Measurements from ENCODE around the gene CCDC6.
A peak's percentile ranks its signal among the peaks of the same experiment; 100 is the strongest.

Gene CCDC6

GRCh38 chr10:59770689-59771088 lies 135.7 kb downstream of the CCDC6 start:
- H3K4me1 Mint-ChIP-seq = no peaks in the 10 kb centered on the region
- no peak for DNase-seq
- H3K4me3 Mint-ChIP-seq = no peak overlapping the region
- H3K27me3 Mint-ChIP-seq (ENCODE audit: low read depth, poor library complexity) = peaks cover 4% of the 10 kb centered on the region
- peaks cover 45% of the 10 kb centered on the region for H3K9me3 Mint-ChIP-seq
- no peak overlapping the region for H3K27ac Mint-ChIP-seq
- TF ChIP-seq, protein P1, sequence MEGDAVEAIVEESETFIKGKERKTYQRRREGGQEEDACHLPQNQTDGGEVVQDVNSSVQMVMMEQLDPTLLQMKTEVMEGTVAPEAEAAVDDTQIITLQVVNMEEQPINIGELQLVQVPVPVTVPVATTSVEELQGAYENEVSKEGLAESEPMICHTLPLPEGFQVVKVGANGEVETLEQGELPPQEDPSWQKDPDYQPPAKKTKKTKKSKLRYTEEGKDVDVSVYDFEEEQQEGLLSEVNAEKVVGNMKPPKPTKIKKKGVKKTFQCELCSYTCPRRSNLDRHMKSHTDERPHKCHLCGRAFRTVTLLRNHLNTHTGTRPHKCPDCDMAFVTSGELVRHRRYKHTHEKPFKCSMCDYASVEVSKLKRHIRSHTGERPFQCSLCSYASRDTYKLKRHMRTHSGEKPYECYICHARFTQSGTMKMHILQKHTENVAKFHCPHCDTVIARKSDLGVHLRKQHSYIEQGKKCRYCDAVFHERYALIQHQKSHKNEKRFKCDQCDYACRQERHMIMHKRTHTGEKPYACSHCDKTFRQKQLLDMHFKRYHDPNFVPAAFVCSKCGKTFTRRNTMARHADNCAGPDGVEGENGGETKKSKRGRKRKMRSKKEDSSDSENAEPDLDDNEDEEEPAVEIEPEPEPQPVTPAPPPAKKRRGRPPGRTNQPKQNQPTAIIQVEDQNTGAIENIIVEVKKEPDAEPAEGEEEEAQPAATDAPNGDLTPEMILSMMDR (IDR thresholded peaks at IDR 0.05) = no peak
- H3K36me3 Mint-ChIP-seq (ENCODE audit: low read depth) = peaks cover 5% of the 10 kb centered on the region

DNA sequence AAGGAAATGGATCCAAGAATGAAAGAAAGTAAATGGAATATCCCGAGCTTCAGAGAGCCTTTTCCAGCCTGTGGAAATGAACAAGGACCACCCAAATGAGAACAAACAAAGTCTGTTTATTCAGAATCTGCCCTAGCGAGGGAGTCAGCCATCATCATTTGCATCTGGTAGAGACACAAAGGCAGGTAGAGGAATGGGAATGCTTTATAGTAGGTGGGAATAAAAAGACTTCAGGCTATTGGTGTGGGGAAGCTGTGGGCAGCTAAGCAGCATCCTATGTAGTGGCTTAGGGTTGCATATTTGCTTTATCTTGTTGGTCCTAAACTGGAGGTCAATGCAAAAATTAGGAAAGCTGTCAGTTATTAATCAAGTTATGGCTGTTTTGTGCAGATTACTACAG lies 143.9 kb downstream of the CCDC6 start:
- H3K27me3 Mint-ChIP-seq (ENCODE audit: low read depth, poor library complexity) = peaks cover 5% of the 10 kb centered on the region
- TF ChIP-seq, protein P1 (IDR thresholded peaks at IDR 0.05) = no peak
- peaks cover 5% of the 10 kb centered on the region for H3K9me3 Mint-ChIP-seq
- H3K36me3 Mint-ChIP-seq (ENCODE audit: low read depth) = no peaks in the 10 kb centered on the region
- H3K27ac Mint-ChIP-seq = no peak overlapping the region
- DNase-seq = no peak
- H3K4me3 Mint-ChIP-seq = no peak overlapping the region
- H3K4me1 Mint-ChIP-seq = no peaks in the 10 kb centered on the region

DNA sequence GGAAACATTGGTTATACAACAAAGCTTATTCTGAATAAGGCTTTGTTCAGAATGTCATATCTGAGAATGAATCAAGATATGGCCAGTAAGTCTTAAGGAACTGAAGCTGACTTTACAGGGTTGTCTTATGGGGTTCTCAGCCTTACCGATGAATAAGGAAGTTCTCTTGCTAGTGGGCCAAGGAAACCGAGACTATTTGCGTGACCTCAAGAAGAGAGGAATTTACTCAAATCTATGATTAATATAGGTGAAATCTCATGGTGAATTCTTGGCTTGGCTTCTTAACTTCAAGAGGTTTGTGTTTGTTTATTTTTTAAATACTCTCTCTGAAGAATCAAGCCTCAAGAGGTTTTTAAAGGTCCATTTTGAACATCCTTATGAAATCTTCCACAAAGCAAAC lies 148.4 kb downstream of the CCDC6 start:
- peaks cover 5% of the 10 kb centered on the region for H3K9me3 Mint-ChIP-seq
- DNase-seq = no peak
- H3K27me3 Mint-ChIP-seq (ENCODE audit: low read depth, poor library complexity) = peaks cover 2% of the 10 kb centered on the region
- no peak overlapping the region for H3K27ac Mint-ChIP-seq
- TF ChIP-seq, protein P1 (IDR thresholded peaks at IDR 0.05) = no peak
- no peaks in the 10 kb centered on the region for H3K36me3 Mint-ChIP-seq (ENCODE audit: low read depth)
- H3K4me1 Mint-ChIP-seq = peaks cover 4% of the 10 kb centered on the region
- no peak overlapping the region for H3K4me3 Mint-ChIP-seq

DNA sequence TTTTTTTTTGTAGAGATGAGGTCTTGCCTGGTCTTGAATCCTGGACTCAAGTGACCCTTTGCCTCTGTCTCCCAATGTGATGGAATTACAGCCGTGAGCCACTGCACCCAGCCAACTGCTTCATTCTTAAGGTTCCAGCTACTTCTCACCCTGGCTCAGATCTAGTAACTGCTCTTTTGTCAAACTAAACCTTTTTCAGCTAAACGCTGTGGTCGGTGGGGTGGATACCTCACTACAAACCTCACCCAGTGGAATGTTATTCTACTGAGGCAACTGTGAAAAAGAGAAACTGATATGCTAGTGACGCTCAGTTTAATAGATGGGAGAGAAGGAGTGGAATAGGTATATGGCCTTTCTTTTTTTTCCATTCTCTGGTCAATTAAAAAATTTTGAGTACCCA lies 151.4 kb downstream of the CCDC6 start:
- TF ChIP-seq, protein P1 (IDR thresholded peaks at IDR 0.05) = no peak
- Mint-ChIP-seq H3K4me1 (peaks cover 4% of the 10 kb centered on the region), H3K4me3 (no peak overlapping the region), H3K36me3 (ENCODE audit: low read depth) (no peaks in the 10 kb centered on the region), H3K27me3 (ENCODE audit: low read depth, poor library complexity) (peaks cover 17% of the 10 kb centered on the region), H3K27ac (peak overlapping the region; percentile 62), H3K9me3 (no peaks in the 10 kb centered on the region)
- no peak for DNase-seq

GRCh38 chr10:59753267-59753666 lies 153.1 kb downstream of the CCDC6 start, which contains the start of gene MRLN:
Gene MRLN, minus strand, starts transcription at chr10:59753455.
- H3K36me3 Mint-ChIP-seq (ENCODE audit: low read depth) = no peaks in the 10 kb centered on the region
- no peak for DNase-seq
- H3K27me3 Mint-ChIP-seq (ENCODE audit: low read depth, poor library complexity) = peaks cover 14% of the 10 kb centered on the region
- H3K27ac Mint-ChIP-seq = no peak within 1 kb of the TSS
- TF ChIP-seq, protein P1 (IDR thresholded peaks at IDR 0.05) = no peak
- no peak within 1 kb of the TSS for H3K4me3 Mint-ChIP-seq
- peaks cover 9% of the 10 kb centered on the region for H3K4me1 Mint-ChIP-seq
- no peaks in the 10 kb centered on the region for H3K9me3 Mint-ChIP-seq

DNA sequence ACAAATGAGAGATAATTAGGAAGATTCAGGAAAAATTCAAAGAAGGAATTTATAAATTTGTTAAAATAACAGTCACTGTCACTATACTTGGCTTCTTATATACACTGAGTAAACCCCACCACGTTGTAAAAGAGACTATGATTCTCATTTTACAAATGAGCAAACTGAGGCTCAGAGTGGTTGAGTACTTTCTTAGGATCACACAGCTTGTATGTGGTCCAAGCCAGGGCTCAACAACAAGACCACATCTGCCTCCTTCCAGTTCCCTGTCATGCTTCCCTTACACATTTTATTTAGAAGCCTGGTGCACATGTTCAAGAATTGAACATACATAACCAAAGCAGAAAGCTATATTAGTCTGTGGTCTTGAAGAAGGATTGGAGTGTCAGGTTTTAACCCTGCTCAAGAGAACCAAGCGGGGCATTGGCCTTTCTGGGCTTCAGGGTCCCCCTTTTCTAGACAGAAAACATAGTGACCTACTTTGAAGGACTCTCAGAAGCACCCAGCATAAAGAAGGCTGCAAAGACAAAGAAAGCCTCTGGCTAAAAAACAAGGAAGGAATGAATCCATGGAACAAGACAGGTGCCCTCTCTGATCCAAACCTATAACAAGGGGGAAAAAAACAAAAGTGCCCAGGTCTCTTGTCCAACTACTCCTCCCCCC lies 153.9 kb downstream of the CCDC6 start:
- Mint-ChIP-seq H3K4me3 (no peak overlapping the region), H3K27ac (no peak overlapping the region), H3K4me1 (peaks cover 9% of the 10 kb centered on the region), H3K36me3 (ENCODE audit: low read depth) (no peaks in the 10 kb centered on the region), H3K27me3 (ENCODE audit: low read depth, poor library complexity) (peaks cover 14% of the 10 kb centered on the region), H3K9me3 (no peaks in the 10 kb centered on the region)
- no peak for DNase-seq
- TF ChIP-seq, protein P1 (IDR thresholded peaks at IDR 0.05) = no peak

Data from nephron progenitor cell (in vitro differentiated cells).